Tibial artery (tissue), 4 donors: Measurements from ENCODE around the gene LDLRAD3.

Source experiments
- DNase-seq, 2 donors: peaks; one replicate each; pipeline ENCODE4 v3.0.0-alpha.2; 2019
- H3K27ac ChIP-seq, 2 donors: fragments of 200-600 bp; sonication (generic) in 1 of 2; 1 replicate in 1 of 2; 2 replicates in 1 of 2; pipeline ENCODE4 v1.5.1; 2018 to 2019; ENCODE audit warnings: mild to moderate bottlenecking in 1 of 2
- H3K27me3 ChIP-seq, 2 donors: fragments of 200-600 bp; sonication (generic) in 1 of 2; one replicate each; pipeline versions ENCODE4 v1.5.1 to v1.6.0; 2016 to 2019
- H3K36me3 ChIP-seq, 3 donors: fragments of 200-600 bp; sonication (generic) in 2 of 3; one replicate each; pipeline ENCODE4 v1.5.1; 2016 to 2019; ENCODE audit warnings: mild to moderate bottlenecking in 2 of 3
- H3K4me1 ChIP-seq, 4 donors: fragments of 200-600 bp; sonication (generic) in 2 of 4; 1 replicate in 3 of 4; 2 replicates in 1 of 4; pipeline ENCODE4 v1.5.1; 2016 to 2019
- H3K4me3 ChIP-seq, 2 donors: fragments of 200-600 bp; sonication (generic) in 1 of 2; 1 replicate in 1 of 2; 2 replicates in 1 of 2; pipeline ENCODE4 v1.5.1; 2018 to 2019; ENCODE audit warnings: mild to moderate bottlenecking in 2 of 2
- H3K9me3 ChIP-seq, 3 donors: fragments of 200-600 bp; sonication (generic) in 1 of 3; one replicate each; pipeline ENCODE4 v1.5.1; 2016 to 2019
- CTCF ChIP-seq, 2 experiments: fragments of 200-600 bp in 1 of 2; fragments of 450-650 bp in 1 of 2; IDR thresholded peaks; one replicate each; pipeline ENCODE4 v1.5.1; 2017 to 2019; ENCODE audit warnings: antibody characterized with exemption in 2 of 2, mild to moderate bottlenecking in 1 of 2, moderate library complexity in 1 of 2
- intact Hi-C: fragments of 100-400 bp; cut with DNase I; formaldehyde crosslinking; loops from one replicate; pipeline ENCODE4 v1.15.0; 2023; ENCODE audit warnings: low total_unique reads

LDLRAD3 gene

GRCh38 chr11:36149538-36150242 is 205.8 kb downstream of the LDLRAD3 start:
- DNase-seq = peak; percentile 70 to 71

GRCh38 chr11:36150986-36151385 is 207.1 kb downstream of the LDLRAD3 start:
- DNase-seq = no peak
- Histone ChIP-seq H3K4me3 (no peak overlapping the region), H3K9me3 (no peaks in the 10 kb centered on the region), H3K27ac (no peak overlapping the region), H3K27me3 (no peaks in the 10 kb centered on the region), H3K36me3 (no peaks in the 10 kb centered on the region), H3K4me1 (peaks cover 0 to 15% (median 8%) of the 10 kb centered on the region in 4 donors)
- no peak for TF ChIP-seq CTCF (IDR thresholded peaks at IDR 0.05)
- intact Hi-C loops = no loop called here

More at GRCh38 chr11:36149538-36150242, 205.8 kb downstream of the LDLRAD3 start:
- Histone ChIP-seq H3K9me3 (no peaks in the 10 kb centered on the region), H3K36me3 (no peaks in the 10 kb centered on the region), H3K4me1 (peaks cover 0 to 15% (median 8%) of the 10 kb centered on the region in 4 donors), H3K27me3 (no peaks in the 10 kb centered on the region), H3K4me3 (no peak overlapping the region), H3K27ac (peak overlapping the region in 1 of 2 donors; percentile 33)
- intact Hi-C loops = no loop called here
- TF ChIP-seq CTCF (IDR thresholded peaks at IDR 0.05) = peak in 1 of 2 experiments; percentile 27

GRCh38 chr11:36151933-36152580 is 208.2 kb downstream of the LDLRAD3 start:
- no peak overlapping the region for H3K27ac ChIP-seq
- H3K4me3 ChIP-seq = no peak overlapping the region
- no peaks in the 10 kb centered on the region for H3K36me3 ChIP-seq
- TF ChIP-seq CTCF (IDR thresholded peaks at IDR 0.05) = no peak
- no peak for DNase-seq
- intact Hi-C loops = no loop called here
- H3K27me3 ChIP-seq = no peaks in the 10 kb centered on the region
- peaks cover 0 to 25% (median 12%) of the 10 kb centered on the region in 4 donors for H3K4me1 ChIP-seq
- H3K9me3 ChIP-seq = no peaks in the 10 kb centered on the region

- Histone ChIP-seq H3K27me3 (no peaks in the 10 kb centered on the region), H3K4me3 (no peak overlapping the region), H3K9me3 (no peaks in the 10 kb centered on the region), H3K4me1 (peaks cover 0 to 26% (median 13%) of the 10 kb centered on the region in 4 donors), H3K36me3 (no peaks in the 10 kb centered on the region), H3K27ac (no peak overlapping the region)
- intact Hi-C loops = no loop called here
- no peak for TF ChIP-seq CTCF (IDR thresholded peaks at IDR 0.05)
- no peak for DNase-seq
These were observed 209.7 kb downstream of the LDLRAD3 start for GRCh38 chr11:36153551-36153950.

- no peak for DNase-seq
- H3K9me3 ChIP-seq = no peaks in the 10 kb centered on the region
- no peak for TF ChIP-seq CTCF (IDR thresholded peaks at IDR 0.05)
- intact Hi-C loops = no loop called here
- H3K4me3 ChIP-seq = no peak overlapping the region
- peaks cover 0 to 14% (median 6%) of the 10 kb centered on the region in 4 donors for H3K4me1 ChIP-seq
- no peaks in the 10 kb centered on the region for H3K27me3 ChIP-seq
- no peak overlapping the region for H3K27ac ChIP-seq
- no peaks in the 10 kb centered on the region for H3K36me3 ChIP-seq
These were observed 211.3 kb downstream of the LDLRAD3 start for GRCh38 chr11:36155124-36155561.
